Endothelial cell of umbilical vein (primary cell): ENCODE data around the gene EVC2. TPM values are rescaled to one million over a fixed set of nuclear protein-coding genes. Genes with fewer than 3 reads are reported as not detected.

Source experiments
- BruUV-seq: library from RNA; stranded (reverse); fragments of 400-500 nt; replicated peaks from 2 replicates; lab custom pipeline; 2021; lab: Mats Ljungman, UMichigan
- CTCF ChIA-PET: fragments of 300-600, 350-600 bp; sonication (Branson Sonifier 250); formaldehyde crosslinking; loops from one replicate; lab custom pipeline; 2021; ENCODE audit warnings: antibody characterized with exemption, inconsistent platforms; lab: Charles Lee
- POLR2A ChIA-PET: fragments of 300-600, 350-600 bp; sonication (Branson Sonifier 250); formaldehyde crosslinking; loops from one replicate; lab custom pipeline; 2021; ENCODE audit warnings: antibody characterized with exemption, inconsistent platforms; lab: Charles Lee
- DNase-seq: peaks from one replicate; pipeline ENCODE4 v3.0.0-alpha.2; 2011; ENCODE audit warnings: low read depth, low spot score
- FAIRE-seq: peaks from 2 replicates; lab custom pipeline; 2011; peaks lifted over from hg19 to GRCh38; lab: Jason Lieb, UNC
- H2AFZ ChIP-seq: 2 replicates; pipeline ENCODE4 v1.6.0; 2012; ENCODE audit warnings: low read depth, low read length, control low read depth, inconsistent platforms
- H3K27ac ChIP-seq: 2 replicates; pipeline ENCODE4 v1.5.1; 2011; ENCODE audit warnings: low read depth, mild to moderate bottlenecking, control low read depth, low read length, moderate library complexity; ENCODE audit not compliant: insufficient read depth
- H3K27me3 ChIP-seq, 2 experiments: 2 replicates each; pipeline versions ENCODE4 v1.6.0 to v1.6.1; 2011; ENCODE audit warnings: low read length in 2 of 2, mixed read lengths in 1 of 2; ENCODE audit not compliant: control insufficient read depth in 2 of 2, insufficient read depth in 2 of 2
- H3K36me3 ChIP-seq, 2 experiments: 2 replicates in 1 of 2; 3 replicates in 1 of 2; pipeline ENCODE4 v1.5.1; 2011; ENCODE audit warnings: low read length in 2 of 2, mild to moderate bottlenecking in 1 of 2, moderate library complexity in 1 of 2; ENCODE audit not compliant: control insufficient read depth in 2 of 2, insufficient read depth in 2 of 2; ENCODE audit errors: extremely low read depth in 1 of 2
- H3K4me1 ChIP-seq: 3 replicates; pipeline ENCODE4 v1.5.1; 2011; ENCODE audit warnings: mild to moderate bottlenecking, low read length; ENCODE audit not compliant: control insufficient read depth, insufficient read depth; ENCODE audit errors: extremely low read depth
- H3K4me2 ChIP-seq: 2 replicates; pipeline ENCODE4 v1.6.1; 2011; ENCODE audit warnings: low read length, control low read depth, mixed read lengths; ENCODE audit not compliant: insufficient read depth
- H3K4me3 ChIP-seq, 3 experiments: fragments of 200-600 bp in 1 of 3; sonication (generic), shearing (Covaris generic) in 1 of 3; replicated peaks in 1 of 3; 2 replicates each; pipeline ENCODE4 v1.5.1; 2011 to 2016; ENCODE audit warnings: control low read depth in 3 of 3, low read length in 3 of 3, mild to moderate bottlenecking in 2 of 3, inconsistent platforms in 1 of 3, low read depth in 1 of 3, moderate library complexity in 1 of 3; ENCODE audit not compliant: insufficient read depth in 1 of 3
- H3K79me2 ChIP-seq: 2 replicates; pipeline ENCODE4 v1.6.0; 2012; ENCODE audit warnings: low read length, inconsistent platforms; ENCODE audit not compliant: control insufficient read depth, insufficient read depth
- H3K9ac ChIP-seq: replicated peaks from 2 replicates; pipeline ENCODE3; 2011; ENCODE audit warnings: low read length, control low read depth; ENCODE audit not compliant: insufficient read depth; ENCODE audit errors: extremely low read depth
- H3K9me1 ChIP-seq: replicated peaks from 3 replicates; pipeline ENCODE4 v1.6.0; 2011; ENCODE audit warnings: mild to moderate bottlenecking, low read length; ENCODE audit not compliant: control insufficient read depth, insufficient read depth; ENCODE audit errors: extremely low read depth
- H3K9me3 ChIP-seq: replicated peaks from 2 replicates; pipeline ENCODE4 v1.5.1; 2012; ENCODE audit warnings: low read length, inconsistent platforms; ENCODE audit not compliant: control insufficient read depth, insufficient read depth
- H4K20me1 ChIP-seq: replicated peaks from 2 replicates; pipeline ENCODE3; 2011; ENCODE audit warnings: mild to moderate bottlenecking, low read length; ENCODE audit not compliant: control insufficient read depth, insufficient read depth; ENCODE audit errors: extremely low read depth
- CTCF ChIP-seq, 2 donors: IDR thresholded peaks; 1 replicate in 1 of 2; 2 replicates in 1 of 2; pipeline ENCODE4 v1.5.1; 2011; ENCODE audit warnings: low read length in 2 of 2, mild to moderate bottlenecking in 2 of 2, moderate library complexity in 2 of 2, control low read depth in 1 of 2, inconsistent platforms in 1 of 2, low read depth in 1 of 2; ENCODE audit not compliant: insufficient read depth in 1 of 2; ENCODE audit errors: extremely low read depth in 1 of 2
- EZH2 ChIP-seq: IDR thresholded peaks from 2 replicates; pipeline ENCODE4 v1.6.1; 2012; ENCODE audit warnings: borderline replicate concordance, low read depth, mild to moderate bottlenecking, moderate library complexity, low read length, inconsistent platforms; ENCODE audit not compliant: severe bottlenecking
- FOS ChIP-seq: IDR thresholded peaks from 2 replicates; pipeline ENCODE4 v1.6.1; 2011; ENCODE audit warnings: mild to moderate bottlenecking, low read length, moderate library complexity, borderline replicate concordance; ENCODE audit not compliant: insufficient read depth
- GATA2 ChIP-seq: IDR thresholded peaks from 2 replicates; pipeline ENCODE4 v1.7.0; 2011; ENCODE audit warnings: low read depth, mild to moderate bottlenecking, moderate library complexity, mixed read lengths, low read length; ENCODE audit not compliant: insufficient read length, insufficient read depth
- JUN ChIP-seq: IDR thresholded peaks from 2 replicates; pipeline ENCODE4 v1.6.1; 2011; ENCODE audit warnings: borderline replicate concordance, low read depth; ENCODE audit not compliant: insufficient read length, insufficient read depth
- MAX ChIP-seq: IDR thresholded peaks from 2 replicates; pipeline ENCODE4 v1.6.1; 2011; ENCODE audit not compliant: insufficient read depth, insufficient read length
- MYC ChIP-seq: IDR thresholded peaks from one replicate; pipeline ENCODE4 v1.6.1; 2011; ENCODE audit warnings: mild to moderate bottlenecking, low read depth, low read length
- POLR2A ChIP-seq: IDR thresholded peaks from 2 replicates; pipeline ENCODE4 v1.6.1; 2012; ENCODE audit warnings: low read depth, mild to moderate bottlenecking, control low read depth, low read length
- POLR2AphosphoS5 ChIP-seq: IDR thresholded peaks from 2 replicates; pipeline ENCODE4 v1.6.1; 2012; ENCODE audit warnings: low read depth, mild to moderate bottlenecking, control low read depth, low read length, moderate library complexity; ENCODE audit not compliant: insufficient read depth
- dilution Hi-C: fragments of 300-500 bp; cut with MboI; formaldehyde crosslinking; loops from one replicate; pipeline ENCODE4 v1.15.0; 2019; ENCODE audit warnings: low sequenced_read_pairs; ENCODE audit not compliant: extremely low pct_ligation_motif_present
- intact Hi-C: fragments of 100-400 bp; cut with micrococcal nuclease; formaldehyde crosslinking; loops from one replicate; pipeline ENCODE4 v1.10.0; 2022
- polyA plus RNA-seq, 4 experiments: library from polyadenylated mRNA; depleted of rRNA in 3 of 4; stranded (reverse) in 3 of 4; unstranded in 1 of 4; fragments of >200 nt; gene quantifications; 2 replicates each; pipeline versions ENCODE4 v1.2.1 to v1.2.3, GENCODE V29; 2011 to 2012; ENCODE audit warnings: missing spikeins in 1 of 4
- total RNA-seq: library from RNA; stranded (reverse); gene quantifications from 2 replicates; pipeline ENCODE4 v1.2.3, GENCODE V29; 2021

Gene EVC2
- total and polyA plus RNA-seq, 2 donors (not counting 3 experiments of a cell fraction or from before 2014, with no cell fraction given) = 1.7 to 8.8 TPM

GRCh38 chr4:5547651-5548249, 160.6 kb downstream of the EVC2 start:
- Histone ChIP-seq H3K9me3 (no peaks in the 10 kb centered on the region), H3K9me1 (no peaks in the 10 kb centered on the region), H3K9ac (no peak overlapping the region), H3K36me3 (no peaks in the 10 kb centered on the region), H3K27me3 (no peaks in the 10 kb centered on the region), H3K4me1 (no peaks in the 10 kb centered on the region), H3K27ac (no peak overlapping the region), H2AFZ (no peak overlapping the region), H3K4me2 (no peak overlapping the region), H4K20me1 (no peaks in the 10 kb centered on the region), H3K4me3 (no peak overlapping the region), H3K79me2 (no peaks in the 10 kb centered on the region)
- BruUV-seq = no TSS peak
- FAIRE-seq (no peak), DNase-seq (no peak)
- dilution Hi-C loops (no loop called here), intact Hi-C loops (no loop called here)
- ChIA-PET CTCF (interaction anchor here (0.6 to 1.4 kb wide), 2 partner anchors 148 to 784 kb away, joined by 3 read pairs; no protein-coding TSS in a partner anchor), POLR2A (no interaction called here)
- TF ChIP-seq POLR2A = no peak
- TF ChIP-seq EZH2 = no peak
- no peak for TF ChIP-seq GATA2
- TF ChIP-seq CTCF (IDR thresholded peaks at IDR 0.05; ENCODE audit: extremely low read depth in 1 of 2, insufficient read depth in 1 of 2, low read depth in 1 of 2, low read length in 2 of 2) = no peak
- TF ChIP-seq FOS = no peak
- TF ChIP-seq MAX = no peak
- TF ChIP-seq JUN = no peak
- no peak for TF ChIP-seq POLR2AphosphoS5
- no peak for TF ChIP-seq MYC
